Measurements from ENCODE around the gene ZDHHC14. TPM values are rescaled to one million over a fixed set of nuclear protein-coding genes. Genes with fewer than 3 reads are reported as not detected.
"Not testable (repeated sequence)": the region's sequence is repeated elsewhere in the genome, so short reads cannot be mapped to it uniquely, and the experiment has no call there.

The ZDHHC14 gene
- total RNA-seq, 1 donor from 2014 or later, result 26.1 TPM

DNA sequence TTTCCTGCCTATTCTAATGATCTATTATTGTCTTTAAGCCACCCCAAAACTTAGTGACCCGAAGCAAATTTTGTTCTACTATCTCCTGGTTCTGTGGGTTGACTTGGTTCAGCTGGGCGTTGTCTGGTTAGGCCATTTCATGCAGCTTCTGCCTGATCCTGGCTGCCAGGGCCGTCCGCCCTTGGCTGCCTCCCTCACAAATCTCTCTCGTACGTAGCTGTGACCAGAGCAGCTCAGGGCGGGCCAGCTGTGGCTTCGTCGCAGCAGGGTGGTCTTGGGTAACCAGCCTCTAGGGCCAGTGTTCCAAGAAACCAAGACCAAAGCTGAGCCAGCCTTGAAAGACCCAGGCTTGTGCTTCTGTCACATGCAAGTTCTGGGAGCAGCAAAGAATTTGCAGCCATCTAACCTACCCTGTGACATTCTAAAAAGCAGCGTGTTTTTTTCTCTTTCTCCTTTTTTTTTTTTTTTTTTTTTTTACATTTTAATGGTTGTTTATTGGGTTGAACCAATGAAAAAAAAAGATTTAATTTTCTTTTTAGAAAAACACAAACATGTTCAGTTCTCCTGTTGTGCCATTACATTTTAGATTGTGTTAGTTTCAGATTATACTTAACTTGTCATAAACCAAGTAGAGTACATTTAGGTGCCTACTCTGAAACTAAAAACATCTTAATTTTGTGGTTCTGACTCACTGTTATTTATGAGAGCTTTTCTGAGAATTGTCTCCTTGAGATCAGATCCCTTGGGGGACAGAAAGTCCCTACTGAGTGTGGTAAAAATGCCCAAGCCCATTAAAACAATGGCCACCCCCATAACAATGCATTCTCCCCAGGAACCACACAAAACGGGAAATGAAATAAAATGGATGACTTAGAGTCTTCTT lies 83.9 kb downstream of the ZDHHC14 start:
- H3K4me1 Mint-ChIP-seq (ENCODE audit: unreplicated experiment), result peaks cover 28% of the 10 kb centered on the region
- TF ChIP-seq, protein P1, sequence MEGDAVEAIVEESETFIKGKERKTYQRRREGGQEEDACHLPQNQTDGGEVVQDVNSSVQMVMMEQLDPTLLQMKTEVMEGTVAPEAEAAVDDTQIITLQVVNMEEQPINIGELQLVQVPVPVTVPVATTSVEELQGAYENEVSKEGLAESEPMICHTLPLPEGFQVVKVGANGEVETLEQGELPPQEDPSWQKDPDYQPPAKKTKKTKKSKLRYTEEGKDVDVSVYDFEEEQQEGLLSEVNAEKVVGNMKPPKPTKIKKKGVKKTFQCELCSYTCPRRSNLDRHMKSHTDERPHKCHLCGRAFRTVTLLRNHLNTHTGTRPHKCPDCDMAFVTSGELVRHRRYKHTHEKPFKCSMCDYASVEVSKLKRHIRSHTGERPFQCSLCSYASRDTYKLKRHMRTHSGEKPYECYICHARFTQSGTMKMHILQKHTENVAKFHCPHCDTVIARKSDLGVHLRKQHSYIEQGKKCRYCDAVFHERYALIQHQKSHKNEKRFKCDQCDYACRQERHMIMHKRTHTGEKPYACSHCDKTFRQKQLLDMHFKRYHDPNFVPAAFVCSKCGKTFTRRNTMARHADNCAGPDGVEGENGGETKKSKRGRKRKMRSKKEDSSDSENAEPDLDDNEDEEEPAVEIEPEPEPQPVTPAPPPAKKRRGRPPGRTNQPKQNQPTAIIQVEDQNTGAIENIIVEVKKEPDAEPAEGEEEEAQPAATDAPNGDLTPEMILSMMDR (IDR thresholded peaks at IDR 0.05; ENCODE audit: unreplicated experiment), result no peak
- no peak for DNase-seq (ENCODE audit: low spot score)
- H3K4me3 Mint-ChIP-seq (ENCODE audit: unreplicated experiment), result no peak overlapping the region
- H3K27ac Mint-ChIP-seq (ENCODE audit: unreplicated experiment), result peak overlapping the region; percentile 11
- H3K36me3 Mint-ChIP-seq (ENCODE audit: low read depth, unreplicated experiment), result no peaks in the 10 kb centered on the region
- H3K9me3 Mint-ChIP-seq (ENCODE audit: unreplicated experiment), result no peaks in the 10 kb centered on the region
- no peaks in the 10 kb centered on the region for H3K27me3 Mint-ChIP-seq (ENCODE audit: unreplicated experiment)

DNA sequence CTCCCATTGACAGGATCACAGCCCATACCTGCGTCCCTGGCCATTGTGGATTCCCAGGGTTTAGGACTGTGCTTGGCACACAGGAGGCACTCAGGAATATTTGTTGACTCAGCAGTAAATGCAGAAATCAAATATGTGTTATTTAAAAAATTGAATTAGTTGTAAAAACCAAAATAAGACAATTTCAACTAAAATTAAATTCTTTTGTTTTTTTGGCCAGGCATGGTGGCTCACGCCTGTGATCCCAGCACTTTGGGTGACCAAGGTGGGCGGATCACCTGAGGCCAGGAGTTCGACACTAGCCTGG lies 85.3 kb downstream of the ZDHHC14 start:
- Mint-ChIP-seq H3K9me3 (ENCODE audit: unreplicated experiment) (no peaks in the 10 kb centered on the region), H3K27ac (ENCODE audit: unreplicated experiment) (no peak overlapping the region), H3K27me3 (ENCODE audit: unreplicated experiment) (no peaks in the 10 kb centered on the region), H3K4me1 (ENCODE audit: unreplicated experiment) (peaks cover 18% of the 10 kb centered on the region), H3K4me3 (ENCODE audit: unreplicated experiment) (no peak overlapping the region), H3K36me3 (ENCODE audit: low read depth, unreplicated experiment) (no peaks in the 10 kb centered on the region)
- no peak for DNase-seq (ENCODE audit: low spot score)
- TF ChIP-seq, protein P1 (IDR thresholded peaks at IDR 0.05; ENCODE audit: unreplicated experiment), result no peak

DNA sequence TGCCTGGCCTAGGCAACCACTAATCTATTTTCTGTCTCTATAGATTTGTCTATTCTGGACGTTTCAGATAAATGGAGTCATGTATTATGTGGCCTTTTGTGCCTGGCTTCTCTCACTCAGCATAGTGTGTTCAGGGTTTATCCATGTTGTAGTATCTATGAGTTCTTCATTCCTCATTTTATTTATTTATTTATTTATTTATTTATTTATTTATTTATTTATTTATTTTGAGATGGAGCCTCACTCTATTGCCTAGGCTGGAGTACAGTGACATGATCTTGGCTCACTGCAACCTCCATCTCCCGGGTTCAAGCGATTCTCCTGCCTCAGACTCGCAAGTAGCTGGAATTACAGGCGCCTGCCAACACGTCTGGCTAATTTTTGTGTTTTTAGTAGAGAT lies 86.3 kb downstream of the ZDHHC14 start:
- not testable (repeated sequence) for H3K27ac Mint-ChIP-seq (ENCODE audit: unreplicated experiment); H3K9me3 Mint-ChIP-seq (ENCODE audit: unreplicated experiment); H3K27me3 Mint-ChIP-seq (ENCODE audit: unreplicated experiment); H3K4me3 Mint-ChIP-seq (ENCODE audit: unreplicated experiment); DNase-seq (ENCODE audit: low spot score); H3K36me3 Mint-ChIP-seq (ENCODE audit: low read depth, unreplicated experiment)
- peaks cover 14% of the 10 kb centered on the region for H3K4me1 Mint-ChIP-seq (ENCODE audit: unreplicated experiment)

DNA sequence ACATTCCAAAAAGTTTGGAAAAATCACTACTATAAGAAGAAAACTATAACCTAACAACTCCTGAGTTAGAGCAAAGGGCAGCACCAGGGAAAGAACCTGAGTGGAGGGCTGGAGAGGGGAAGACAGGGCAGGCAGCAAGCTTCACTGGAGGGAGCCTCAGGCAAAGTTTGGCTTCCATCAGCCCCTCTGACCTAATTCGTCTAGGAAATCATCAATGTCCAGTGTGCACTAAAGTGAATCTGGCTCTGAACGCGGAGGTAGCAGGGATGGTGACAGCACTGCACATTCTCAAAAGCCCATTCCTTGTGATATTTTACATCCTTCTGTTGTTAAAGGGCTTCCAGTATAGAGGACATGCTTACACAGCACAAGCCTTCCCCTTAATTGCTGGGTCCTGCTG lies 87.1 kb downstream of the ZDHHC14 start:
- Mint-ChIP-seq H3K27ac (ENCODE audit: unreplicated experiment) (no peak overlapping the region), H3K4me3 (ENCODE audit: unreplicated experiment) (no peak overlapping the region), H3K9me3 (ENCODE audit: unreplicated experiment) (no peaks in the 10 kb centered on the region), H3K27me3 (ENCODE audit: unreplicated experiment) (no peaks in the 10 kb centered on the region), H3K4me1 (ENCODE audit: unreplicated experiment) (peaks cover 9% of the 10 kb centered on the region), H3K36me3 (ENCODE audit: low read depth, unreplicated experiment) (no peaks in the 10 kb centered on the region)
- no peak for DNase-seq (ENCODE audit: low spot score)
- TF ChIP-seq, protein P1 (IDR thresholded peaks at IDR 0.05; ENCODE audit: unreplicated experiment), result no peak

DNA sequence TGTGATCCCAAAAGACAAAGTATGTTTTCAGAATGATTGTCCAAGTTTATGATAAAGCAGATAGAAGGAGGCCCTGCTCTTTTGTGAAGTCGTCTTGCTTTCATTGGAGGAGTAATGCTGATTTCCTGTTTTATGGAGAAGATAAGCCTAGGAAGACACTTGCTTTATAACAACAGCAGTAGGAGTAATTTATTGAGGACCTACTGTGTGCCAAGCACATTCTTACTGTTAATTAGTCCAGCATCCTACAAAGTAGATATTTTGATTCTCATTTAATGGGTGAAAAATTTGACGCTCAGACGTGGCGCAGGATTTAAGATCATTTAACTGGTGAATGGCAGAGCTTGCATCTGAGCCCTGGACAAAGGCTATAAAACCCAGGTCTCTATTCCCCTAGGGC lies 87.6 kb downstream of the ZDHHC14 start:
- TF ChIP-seq, protein P1 (IDR thresholded peaks at IDR 0.05; ENCODE audit: unreplicated experiment), result no peak
- Mint-ChIP-seq H3K36me3 (ENCODE audit: low read depth, unreplicated experiment) (no peaks in the 10 kb centered on the region), H3K4me1 (ENCODE audit: unreplicated experiment) (peaks cover 4% of the 10 kb centered on the region), H3K27ac (ENCODE audit: unreplicated experiment) (no peak overlapping the region), H3K4me3 (ENCODE audit: unreplicated experiment) (no peak overlapping the region), H3K9me3 (ENCODE audit: unreplicated experiment) (no peaks in the 10 kb centered on the region), H3K27me3 (ENCODE audit: unreplicated experiment) (no peaks in the 10 kb centered on the region)
- DNase-seq (ENCODE audit: low spot score), result no peak
